Measurements from ENCODE around the gene PTCRA. TPM values are rescaled to one million over a fixed set of nuclear protein-coding genes. Genes with fewer than 3 reads are reported as not detected.

Gene PTCRA
- total and polyA plus RNA-seq, 5 donors: not detected

DNA sequence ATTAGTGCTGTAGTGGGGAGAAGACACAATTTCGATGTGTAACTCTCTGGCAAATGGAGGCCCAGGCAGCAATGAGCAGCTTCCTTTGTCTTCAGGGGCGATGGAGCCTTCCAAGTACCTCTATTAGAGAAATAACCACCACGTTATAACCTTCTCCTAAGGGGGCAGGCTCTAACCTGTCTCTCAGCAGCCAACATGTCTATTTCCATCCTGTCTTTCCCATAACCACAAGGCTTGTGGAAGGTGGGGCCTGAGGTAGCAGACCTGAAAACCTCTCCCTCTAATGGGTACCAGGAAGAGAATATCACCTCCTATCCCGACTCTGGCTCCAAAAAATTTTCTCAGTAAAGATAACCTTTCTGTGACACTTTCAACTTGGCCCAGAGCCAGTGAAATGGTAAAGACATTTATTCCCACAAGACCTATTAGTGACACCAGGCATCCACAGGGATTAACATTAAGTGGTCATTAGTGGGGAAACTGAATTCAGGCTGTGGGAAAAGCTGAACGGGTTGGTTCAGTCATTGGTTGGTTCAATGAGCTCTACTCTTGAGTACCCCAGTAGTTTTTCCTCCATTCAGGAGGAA is 59.2 kb downstream of the PTCRA start:
- H3K27ac ChIP-seq (ENCODE audit: low read length): no peak overlapping the region
- no peaks in the 10 kb centered on the region for H3K27me3 ChIP-seq (ENCODE audit: control insufficient read depth, insufficient read depth)
- no peaks in the 10 kb centered on the region for H3K9me3 ChIP-seq (ENCODE audit: control insufficient read depth, low read length)
- ATAC-seq: no peak
- H3K4me3 ChIP-seq (ENCODE audit: low read length): no peak overlapping the region
- H3K4me1 ChIP-seq (ENCODE audit: control insufficient read depth, insufficient read depth, low read length): peaks cover 8% of the 10 kb centered on the region
- no peak for DNase-seq
- 74% methylated on average over 5 of the region's 5 CpGs for WGBS
- intact Hi-C loops (cut with DNase I): no loop called here

Other genes with a start within 250 kb of the PTCRA start
- 1 to 10 TPM; 1.2 to 2.5 (median 1.8) TPM for gene PRPH2, start 193.5 kb upstream of the PTCRA start, total RNA-seq
- gene PRPH2, start 193.5 kb upstream of the PTCRA start, polyA plus RNA-seq: 0.45 TPM
- gene TBCC, start 169.9 kb upstream of the PTCRA start, total RNA-seq: 10 to 100 TPM; 13.9 to 15.3 (median 14.8) TPM
- gene TBCC, start 169.9 kb upstream of the PTCRA start, polyA plus RNA-seq: 18.2 TPM
- gene BICRAL, start 134.0 kb upstream of the PTCRA start, total RNA-seq: 10 to 100 TPM; 11.4 to 13.6 (median 13.1) TPM
- gene BICRAL, start 134.0 kb upstream of the PTCRA start, polyA plus RNA-seq: 3.9 TPM
- gene RPL7L1, start 36.4 kb upstream of the PTCRA start, total RNA-seq: 10 to 100 TPM; 50.5 to 59.1 (median 51.7) TPM
- 38.7 TPM for gene RPL7L1, start 36.4 kb upstream of the PTCRA start, polyA plus RNA-seq
- gene CNPY3, start 13.4 kb downstream of the PTCRA start, total RNA-seq: 10 to 100 TPM; 19.2 to 32.4 (median 28.9) TPM
- 19.3 TPM for gene CNPY3, start 13.4 kb downstream of the PTCRA start, polyA plus RNA-seq
- 1 to 10 TPM in 1 of 4 donors, under 1 TPM in 3; 0.43 to 5.8 (median 0.83) TPM for gene GNMT, start 44.7 kb downstream of the PTCRA start, total RNA-seq
- 3.0 TPM for gene GNMT, start 44.7 kb downstream of the PTCRA start, polyA plus RNA-seq
- gene PEX6, start 63.1 kb downstream of the PTCRA start, total RNA-seq: 10 to 100 TPM; 17.9 to 30.8 (median 21.2) TPM
- gene PEX6, start 63.1 kb downstream of the PTCRA start, polyA plus RNA-seq: 16.1 TPM
- 10 to 100 TPM; 32.1 to 39.3 (median 37.6) TPM for gene PPP2R5D, start 68.5 kb downstream of the PTCRA start, total RNA-seq
- gene PPP2R5D, start 68.5 kb downstream of the PTCRA start, polyA plus RNA-seq: 26.4 TPM
- 10 to 100 TPM; 29.9 to 44.4 (median 34.6) TPM for gene MEA1, start 97.9 kb downstream of the PTCRA start, total RNA-seq
- gene MEA1, start 97.9 kb downstream of the PTCRA start, polyA plus RNA-seq: 59.3 TPM
- 100 to 1,000 TPM in 3 of 4 donors, 10 to 100 TPM in 1; 97.3 to 176 (median 138) TPM for gene KLHDC3, start 98.2 kb downstream of the PTCRA start, total RNA-seq
- gene KLHDC3, start 98.2 kb downstream of the PTCRA start, polyA plus RNA-seq: 170 TPM
- 10 to 100 TPM; 28.2 to 34.3 (median 29.6) TPM for gene RRP36, start 105.6 kb downstream of the PTCRA start, total RNA-seq
- gene RRP36, start 105.6 kb downstream of the PTCRA start, polyA plus RNA-seq: 27.2 TPM
- gene CUL7, start 137.8 kb downstream of the PTCRA start, total RNA-seq: 1 to 10 TPM; 6.7 to 9.6 (median 9.2) TPM
- gene CUL7, start 137.8 kb downstream of the PTCRA start, polyA plus RNA-seq: 4.5 TPM
- gene MRPL2, start 143.4 kb downstream of the PTCRA start, total RNA-seq: 10 to 100 TPM; 83.2 to 94.2 (median 87.8) TPM
- gene MRPL2, start 143.4 kb downstream of the PTCRA start, polyA plus RNA-seq: 92.7 TPM
- 10 to 100 TPM; 36.9 to 51.2 (median 40.1) TPM for gene KLC4, start 143.6 kb downstream of the PTCRA start, total RNA-seq
- 32.4 TPM for gene KLC4, start 143.6 kb downstream of the PTCRA start, polyA plus RNA-seq
- gene PTK7, start 160.3 kb downstream of the PTCRA start, total RNA-seq: 1 to 10 TPM; 5.8 to 9.4 (median 8.2) TPM
- 4.1 TPM for gene PTK7, start 160.3 kb downstream of the PTCRA start, polyA plus RNA-seq

Measured in right cardiac atrium (tissue), 5 donors.